Muscle layer of colon (tissue), 2 donors: ENCODE measurements around the gene GABRB1.

Experiments used
- H3K27ac ChIP-seq: one replicate; pipeline ENCODE4 v1.7.0; 2013; ENCODE audit warnings: low read depth, mild to moderate bottlenecking, low read length, moderate library complexity
- H3K27me3 ChIP-seq, 2 donors: one replicate each; pipeline ENCODE4 v1.7.0; 2013; ENCODE audit warnings: low read length in 2 of 2, mild to moderate bottlenecking in 2 of 2; ENCODE audit not compliant: insufficient read depth in 2 of 2, control insufficient read depth in 1 of 2
- H3K36me3 ChIP-seq: one replicate; pipeline ENCODE4 v1.7.0; 2013; ENCODE audit warnings: mild to moderate bottlenecking, low read length; ENCODE audit not compliant: insufficient read depth
- H3K4me1 ChIP-seq: one replicate; pipeline ENCODE4 v1.7.0; 2013; ENCODE audit warnings: mild to moderate bottlenecking, low read length; ENCODE audit not compliant: insufficient read depth
- H3K4me3 ChIP-seq, 2 donors: one replicate each; pipeline ENCODE4 v1.7.0; 2013; ENCODE audit warnings: low read length in 2 of 2, low read depth in 1 of 2, mild to moderate bottlenecking in 1 of 2, moderate library complexity in 1 of 2
- H3K9ac ChIP-seq: one replicate; pipeline ENCODE4 v1.7.0; 2013; ENCODE audit warnings: low read length
- H3K9me3 ChIP-seq: one replicate; pipeline ENCODE4 v1.7.0; 2013; ENCODE audit warnings: mild to moderate bottlenecking, low read length
- donor health status: abdominal sarcoma.
- donor health status: Adenocarcinoma of cecum.

GABRB1 gene

DNA sequence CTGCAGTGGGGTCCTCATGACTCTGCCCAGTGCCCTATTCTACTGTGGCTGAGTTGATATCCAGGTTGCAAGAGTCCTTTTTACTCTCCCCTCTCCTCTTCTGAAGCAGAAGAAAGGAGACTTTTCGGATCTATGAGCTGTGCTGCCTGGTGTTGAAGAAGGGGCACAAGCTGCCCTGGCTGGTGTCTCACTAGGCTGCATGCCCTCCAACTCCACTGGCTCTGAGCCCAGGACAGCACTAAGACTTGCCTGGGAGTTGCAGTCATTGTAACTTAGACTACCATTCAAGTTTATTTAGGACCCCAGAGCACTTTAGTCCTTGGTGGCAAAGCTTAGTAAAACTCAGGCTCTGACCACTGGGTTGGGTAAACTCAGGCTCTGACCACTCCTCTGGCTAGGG, 89.4 kb downstream of the GABRB1 start:
- H3K9ac ChIP-seq = no peak overlapping the region
- no peaks in the 10 kb centered on the region for H3K9me3 ChIP-seq
- no peaks in the 10 kb centered on the region for H3K27me3 ChIP-seq
- H3K36me3 ChIP-seq = no peaks in the 10 kb centered on the region
- no peaks in the 10 kb centered on the region for H3K4me1 ChIP-seq
- H3K27ac ChIP-seq = no peak overlapping the region
- no peak overlapping the region for H3K4me3 ChIP-seq

DNA sequence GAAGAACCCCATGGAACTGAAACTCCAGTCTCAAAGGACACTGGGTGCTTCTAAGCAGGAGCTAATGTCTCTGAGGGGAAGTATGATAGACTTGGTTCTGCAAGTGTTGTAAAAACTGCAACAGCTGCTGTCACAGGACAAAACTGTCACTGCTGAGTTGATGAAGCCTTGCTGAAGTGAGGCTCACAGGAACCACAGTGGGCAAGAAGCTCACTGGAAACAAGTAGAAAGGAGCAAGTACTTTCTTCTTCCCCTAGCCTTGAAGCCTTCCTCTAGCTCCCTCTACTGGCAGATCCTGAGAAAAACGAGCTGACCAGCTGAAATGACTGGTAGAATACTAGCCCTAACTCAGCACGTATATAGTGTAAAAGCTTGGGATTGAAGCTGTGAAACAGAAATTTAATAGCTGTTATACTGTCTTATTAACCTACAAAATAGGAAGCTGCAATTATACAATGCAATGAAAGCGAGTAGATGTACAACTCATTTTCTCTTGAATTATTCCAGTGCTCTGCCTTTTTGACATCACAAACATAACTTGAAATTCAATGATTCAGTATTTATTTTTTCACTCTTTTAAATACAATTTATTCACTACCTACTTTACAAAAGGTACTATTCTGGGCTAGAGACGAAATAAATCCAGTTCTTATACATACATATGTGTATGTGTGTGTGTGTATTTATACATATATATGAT, 91.4 kb downstream of the GABRB1 start:
- Histone ChIP-seq H3K4me3 (no peak overlapping the region), H3K27ac (no peak overlapping the region), H3K9ac (no peak overlapping the region), H3K27me3 (no peaks in the 10 kb centered on the region), H3K9me3 (no peaks in the 10 kb centered on the region), H3K4me1 (no peaks in the 10 kb centered on the region), H3K36me3 (no peaks in the 10 kb centered on the region)

DNA sequence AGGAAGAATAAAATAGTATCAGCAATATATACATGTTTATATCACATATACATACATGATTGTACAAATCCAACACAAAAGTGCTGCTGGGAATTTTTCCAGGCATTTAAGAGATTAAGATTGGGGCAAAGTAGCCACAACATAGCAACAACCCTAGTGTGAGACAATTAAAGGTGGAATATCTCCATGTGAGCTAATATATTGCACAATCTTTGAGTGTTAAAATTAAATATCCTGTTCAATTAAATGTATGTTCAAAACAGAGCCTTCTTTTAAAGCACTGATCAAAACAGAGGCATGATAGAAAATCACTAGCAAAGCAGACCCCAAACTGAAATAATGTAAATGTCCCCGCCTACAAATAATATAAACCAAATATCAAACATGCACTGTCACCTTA, 97.6 kb downstream of the GABRB1 start:
- no peaks in the 10 kb centered on the region for H3K27me3 ChIP-seq
- no peak overlapping the region for H3K9ac ChIP-seq
- no peak overlapping the region for H3K27ac ChIP-seq
- no peaks in the 10 kb centered on the region for H3K4me1 ChIP-seq
- no peak overlapping the region for H3K4me3 ChIP-seq
- no peaks in the 10 kb centered on the region for H3K9me3 ChIP-seq
- no peaks in the 10 kb centered on the region for H3K36me3 ChIP-seq

DNA sequence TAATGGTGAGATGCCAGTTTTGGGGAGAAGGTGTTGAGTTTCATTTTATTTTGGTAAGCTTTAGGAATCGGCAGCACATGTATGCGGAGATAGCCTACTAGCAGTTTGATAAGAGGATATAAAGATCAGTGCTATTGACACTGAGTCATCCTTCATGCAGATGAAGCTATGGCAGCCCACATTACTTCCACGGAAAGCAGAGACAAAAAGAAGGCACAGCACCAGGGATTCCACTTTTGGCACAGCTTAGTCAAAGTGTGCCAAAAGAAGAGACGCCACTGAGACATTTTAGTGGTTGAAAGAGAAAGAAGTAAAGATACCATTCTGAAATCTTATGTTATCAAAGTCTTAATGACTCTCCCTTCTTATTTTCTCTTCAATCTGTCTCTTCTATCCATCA, 103.8 kb downstream of the GABRB1 start:
- Histone ChIP-seq H3K36me3 (no peaks in the 10 kb centered on the region), H3K9ac (no peak overlapping the region), H3K9me3 (no peaks in the 10 kb centered on the region), H3K27me3 (no peaks in the 10 kb centered on the region), H3K27ac (no peak overlapping the region), H3K4me1 (no peaks in the 10 kb centered on the region), H3K4me3 (no peak overlapping the region)

DNA sequence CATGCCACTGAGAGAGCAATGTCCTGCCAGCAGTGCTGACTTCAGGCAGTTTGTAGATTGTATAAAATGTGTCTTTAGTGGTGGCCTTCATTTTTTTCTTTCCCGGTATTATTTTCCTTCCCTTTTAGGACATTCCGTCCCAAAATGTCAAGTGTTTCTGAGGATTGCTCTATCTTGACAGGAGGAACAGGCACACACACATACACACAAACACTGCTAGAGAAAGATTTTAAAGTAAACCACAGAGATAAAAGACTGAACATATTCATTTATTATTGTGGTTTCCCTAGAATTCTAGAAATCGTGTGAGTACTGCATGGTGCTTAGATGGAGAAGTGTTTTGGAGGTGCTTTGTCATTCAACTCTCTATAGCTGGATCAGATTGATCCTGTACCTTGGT, 111.9 kb downstream of the GABRB1 start:
- no peaks in the 10 kb centered on the region for H3K27me3 ChIP-seq
- no peaks in the 10 kb centered on the region for H3K4me1 ChIP-seq
- no peak overlapping the region for H3K4me3 ChIP-seq
- no peaks in the 10 kb centered on the region for H3K9me3 ChIP-seq
- H3K27ac ChIP-seq = no peak overlapping the region
- no peak overlapping the region for H3K9ac ChIP-seq
- no peaks in the 10 kb centered on the region for H3K36me3 ChIP-seq

DNA sequence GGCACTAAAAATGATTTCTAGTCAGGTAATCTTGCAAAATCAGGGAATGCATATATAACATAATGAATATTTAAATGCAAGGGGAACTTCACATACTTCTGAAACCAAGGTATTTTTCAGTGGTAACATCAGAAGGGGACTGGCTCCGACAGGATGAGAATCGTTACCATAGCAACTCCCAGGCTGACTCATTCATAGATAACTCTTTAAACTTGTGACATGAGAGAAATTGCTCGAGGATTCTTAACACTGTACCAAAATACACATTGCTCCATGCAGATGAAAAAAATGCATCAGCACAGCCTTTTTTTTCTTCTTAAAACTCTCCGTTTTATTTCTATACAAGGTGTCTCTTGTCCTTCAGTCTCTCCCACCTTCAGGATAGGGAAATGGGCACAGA, 114.3 kb downstream of the GABRB1 start:
- H3K27me3 ChIP-seq = no peaks in the 10 kb centered on the region
- H3K36me3 ChIP-seq = no peaks in the 10 kb centered on the region
- H3K4me3 ChIP-seq = no peak overlapping the region
- no peaks in the 10 kb centered on the region for H3K4me1 ChIP-seq
- no peak overlapping the region for H3K9ac ChIP-seq
- no peak overlapping the region for H3K27ac ChIP-seq
- no peaks in the 10 kb centered on the region for H3K9me3 ChIP-seq

DNA sequence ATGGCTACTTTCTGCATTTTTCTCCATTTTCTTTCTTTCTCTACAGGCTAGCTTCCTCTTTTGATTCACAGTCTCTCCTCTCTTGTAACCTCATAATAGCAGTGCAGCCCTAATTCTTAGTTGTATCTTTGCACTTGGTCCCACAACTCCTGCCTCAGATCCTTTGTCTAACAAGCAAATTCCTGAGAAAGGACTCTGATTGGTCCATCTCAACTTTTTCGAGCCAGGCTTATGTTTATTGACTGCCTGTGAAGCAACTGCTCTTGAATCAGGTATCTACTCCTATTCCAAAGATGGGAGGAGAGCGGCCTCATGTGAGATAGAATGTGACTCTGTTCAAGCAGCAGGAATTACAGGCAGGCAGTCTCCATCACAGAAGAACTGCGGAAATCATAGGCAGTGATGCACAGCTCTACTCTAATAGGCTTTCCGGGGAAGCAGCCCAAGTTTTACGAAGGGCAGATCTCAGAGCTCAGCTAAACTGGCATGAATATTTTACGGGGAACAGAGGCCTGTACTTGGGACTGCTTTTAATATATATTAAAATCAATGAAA, 123.5 kb downstream of the GABRB1 start:
- H3K9ac ChIP-seq = no peak overlapping the region
- no peak overlapping the region for H3K27ac ChIP-seq
- no peak overlapping the region for H3K4me3 ChIP-seq
- no peaks in the 10 kb centered on the region for H3K4me1 ChIP-seq
- H3K36me3 ChIP-seq = no peaks in the 10 kb centered on the region
- H3K27me3 ChIP-seq = no peaks in the 10 kb centered on the region
- H3K9me3 ChIP-seq = no peaks in the 10 kb centered on the region

DNA sequence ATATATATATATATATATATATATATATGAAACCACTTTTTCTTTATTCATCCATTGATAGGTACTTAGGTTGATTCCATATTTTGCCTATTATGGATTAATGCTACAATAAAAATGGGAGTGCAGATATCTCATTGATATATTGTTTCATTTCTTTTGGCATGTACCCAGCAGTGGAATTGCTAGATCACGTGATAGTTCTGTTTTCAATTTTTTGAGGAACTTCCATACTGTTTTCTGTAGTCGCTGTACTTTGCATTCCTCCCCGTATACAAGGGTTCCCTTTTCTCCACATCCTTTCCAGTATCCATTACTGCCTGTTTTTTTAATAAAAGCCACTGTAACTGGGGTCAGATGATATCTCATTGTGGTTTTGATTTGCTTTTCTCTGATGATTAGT, 124.6 kb downstream of the GABRB1 start:
- no peaks in the 10 kb centered on the region for H3K36me3 ChIP-seq
- H3K27me3 ChIP-seq = no peaks in the 10 kb centered on the region
- H3K4me1 ChIP-seq = no peaks in the 10 kb centered on the region
- no peak overlapping the region for H3K4me3 ChIP-seq
- H3K9ac ChIP-seq = no peak overlapping the region
- H3K27ac ChIP-seq = no peak overlapping the region
- H3K9me3 ChIP-seq = no peaks in the 10 kb centered on the region

DNA sequence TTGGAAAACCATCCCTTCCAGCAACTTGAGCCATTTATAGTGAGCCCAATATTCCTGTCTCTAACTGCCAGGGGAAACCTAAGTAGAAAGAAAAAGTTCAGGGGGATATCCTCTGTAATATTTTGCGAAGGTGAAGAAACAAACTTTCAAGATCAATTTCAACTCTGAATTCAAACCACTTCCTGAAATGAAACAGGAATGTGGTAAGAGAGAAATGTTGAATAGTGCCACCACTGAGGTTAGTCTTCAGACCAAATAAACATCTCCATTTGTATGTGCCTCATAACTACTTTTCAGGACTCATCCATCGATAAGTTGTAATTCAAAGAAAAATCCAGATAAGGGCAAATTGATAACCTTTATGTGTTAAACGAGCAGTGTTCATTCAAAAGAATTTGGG, 128.7 kb downstream of the GABRB1 start:
- Histone ChIP-seq H3K36me3 (no peaks in the 10 kb centered on the region), H3K4me3 (no peak overlapping the region), H3K9ac (no peak overlapping the region), H3K4me1 (no peaks in the 10 kb centered on the region), H3K9me3 (no peaks in the 10 kb centered on the region), H3K27ac (no peak overlapping the region), H3K27me3 (no peaks in the 10 kb centered on the region)

DNA sequence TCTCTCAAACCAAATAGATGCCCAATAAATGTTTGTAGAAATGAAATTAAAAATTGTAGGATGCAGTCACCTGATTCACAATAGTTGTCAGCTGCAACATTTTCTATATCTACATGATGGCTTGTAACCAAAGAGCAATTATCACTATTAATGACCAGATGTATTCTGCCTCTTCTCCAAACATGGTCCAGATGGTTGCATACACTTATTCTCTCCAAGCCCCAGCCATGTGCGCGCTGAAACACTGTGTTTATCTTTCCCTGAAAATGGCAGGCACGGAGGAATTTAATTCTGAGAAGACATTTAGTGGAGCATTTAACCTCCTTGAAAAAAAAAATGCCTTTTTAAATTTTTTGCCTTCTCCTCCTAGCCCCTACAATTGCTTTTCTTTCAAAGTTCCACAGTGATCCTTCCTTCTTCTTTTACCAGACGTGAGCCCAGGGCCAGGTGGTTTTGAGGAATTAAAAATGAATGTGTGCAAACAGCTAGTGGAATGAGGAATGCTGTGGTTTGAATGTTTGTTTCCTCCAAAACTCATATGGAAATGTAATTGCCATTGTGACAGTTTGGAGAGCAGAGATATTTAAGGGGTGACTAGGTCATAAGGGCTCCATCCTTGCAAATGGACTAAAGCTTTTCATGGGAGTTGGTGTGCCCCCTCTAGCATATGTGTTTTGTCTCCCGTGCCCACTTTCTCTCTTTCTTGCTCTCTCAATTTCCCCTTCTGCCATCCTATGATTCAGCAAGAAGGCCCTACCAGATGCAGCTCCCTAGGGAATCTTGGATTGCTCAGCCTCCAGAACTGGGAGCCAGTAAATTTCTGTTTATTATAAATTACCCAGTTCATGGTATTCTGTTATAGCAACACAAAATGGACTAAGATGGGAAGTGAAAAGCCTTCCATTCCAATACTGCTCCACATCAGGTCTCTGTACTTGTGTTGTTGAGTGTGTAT, 136.0 kb downstream of the GABRB1 start:
- no peaks in the 10 kb centered on the region for H3K4me1 ChIP-seq
- H3K27ac ChIP-seq = no peak overlapping the region
- no peaks in the 10 kb centered on the region for H3K36me3 ChIP-seq
- H3K9ac ChIP-seq = no peak overlapping the region
- no peak overlapping the region for H3K4me3 ChIP-seq
- no peaks in the 10 kb centered on the region for H3K9me3 ChIP-seq
- H3K27me3 ChIP-seq = no peaks in the 10 kb centered on the region

DNA sequence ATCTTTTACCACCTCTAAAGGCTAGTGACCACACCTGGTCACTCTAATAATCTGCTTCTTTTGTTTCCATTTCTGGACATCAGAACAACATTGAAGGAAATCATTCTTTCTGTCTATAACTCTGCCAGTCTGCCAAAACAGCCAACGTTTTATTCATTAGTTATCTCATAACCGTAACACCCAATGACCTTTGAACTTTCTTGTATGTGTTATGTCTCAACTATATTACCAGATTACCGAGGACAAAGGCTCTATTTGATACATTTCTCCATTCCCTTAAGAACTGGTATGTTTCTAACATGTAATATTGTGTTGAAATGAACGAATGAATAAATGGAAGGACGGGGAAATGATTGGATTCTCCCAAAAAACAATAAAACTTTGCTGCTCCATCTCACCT, 152.7 kb downstream of the GABRB1 start:
- Histone ChIP-seq H3K4me3 (no peak overlapping the region), H3K27ac (no peak overlapping the region), H3K36me3 (no peaks in the 10 kb centered on the region), H3K4me1 (no peaks in the 10 kb centered on the region), H3K9ac (no peak overlapping the region), H3K9me3 (no peaks in the 10 kb centered on the region), H3K27me3 (no peaks in the 10 kb centered on the region)
